ENCODE results near the gene EFCAB10. TPM values are rescaled to one million over a fixed set of nuclear protein-coding genes. Genes with fewer than 3 reads are reported as not detected.
A peak's percentile ranks its signal among the peaks of the same experiment; 100 is the strongest.
"Not testable (repeated sequence)": the region's sequence is repeated elsewhere in the genome, so short reads cannot be mapped to it uniquely, and the experiment has no call there.

Gene EFCAB10
- total RNA-seq, 1 donor from 2014 or later: not detected

- DNase-seq (ENCODE audit: low spot score): no peak
- intact Hi-C loops (cut with DNase I): no loop called here
- no peak for ATAC-seq
These were observed 19.6 kb upstream of the EFCAB10 start for GRCh38 chr7:105600720-105601550.

- intact Hi-C loops (cut with DNase I): no loop called here
- no peak for ATAC-seq
- no peak for DNase-seq (ENCODE audit: low spot score)
These were observed 18.3 kb upstream of the EFCAB10 start for GRCh38 chr7:105599551-105599950.

GRCh38 chr7:105599080-105599479, 17.8 kb upstream of the EFCAB10 start:
- ATAC-seq; intact Hi-C loops (cut with DNase I); DNase-seq (ENCODE audit: low spot score): not testable (repeated sequence)

GRCh38 chr7:105596866-105597265, 15.6 kb upstream of the EFCAB10 start:
- no peak for ATAC-seq
- DNase-seq (ENCODE audit: low spot score): no peak
- intact Hi-C loops (cut with DNase I): no loop called here

- intact Hi-C loops (cut with DNase I): no loop called here
- DNase-seq (ENCODE audit: low spot score) (no peak), ATAC-seq (no peak)
These were observed 12.7 kb upstream of the EFCAB10 start for GRCh38 chr7:105594034-105594433.

- ATAC-seq (no peak), DNase-seq (ENCODE audit: low spot score) (no peak)
- intact Hi-C loops (cut with DNase I): no loop called here
These were observed 10.2 kb upstream of the EFCAB10 start for GRCh38 chr7:105591522-105591921.

GRCh38 chr7:105590793-105591192, 9.5 kb upstream of the EFCAB10 start:
- intact Hi-C loops (cut with DNase I): no loop called here
- no peak for ATAC-seq
- no peak for DNase-seq (ENCODE audit: low spot score)

- ATAC-seq (peak; percentile 91), DNase-seq (ENCODE audit: low spot score) (no peak)
- intact Hi-C loops (cut with DNase I): no loop called here
These were observed 8.2 kb upstream of the EFCAB10 start for GRCh38 chr7:105589356-105590077.

GRCh38 chr7:105587909-105588635, 6.8 kb upstream of the EFCAB10 start:
- intact Hi-C loops (cut with DNase I): no loop called here
- ATAC-seq: no peak
- no peak for DNase-seq (ENCODE audit: low spot score)

- no peak for DNase-seq (ENCODE audit: low spot score)
- intact Hi-C loops (cut with DNase I): no loop called here
- no peak for ATAC-seq
These were observed 4.7 kb upstream of the EFCAB10 start for GRCh38 chr7:105585850-105586500.

GRCh38 chr7:105584165-105584564, 2.9 kb upstream of the EFCAB10 start:
- ATAC-seq (no peak), DNase-seq (ENCODE audit: low spot score) (no peak)
- intact Hi-C loops (cut with DNase I): no loop called here

GRCh38 chr7:105583061-105583460, 1.8 kb upstream of the EFCAB10 start:
- intact Hi-C loops (cut with DNase I): no loop called here
- ATAC-seq: no peak

GRCh38 chr7:105580022-105580740, 1.1 kb downstream of the EFCAB10 start:
- no peak for ATAC-seq
- DNase-seq (ENCODE audit: low spot score): no peak
- intact Hi-C loops (cut with DNase I): no loop called here

More at GRCh38 chr7:105583061-105583460, 1.8 kb upstream of the EFCAB10 start:
- no peak for DNase-seq (ENCODE audit: low spot score)

- DNase-seq (ENCODE audit: low spot score) (no peak), ATAC-seq (no peak)
- intact Hi-C loops (cut with DNase I): no loop called here
These were observed 2.8 kb downstream of the EFCAB10 start for GRCh38 chr7:105578496-105578895.

- ATAC-seq (no peak), DNase-seq (ENCODE audit: low spot score) (no peak)
- intact Hi-C loops (cut with DNase I): no loop called here
These were observed 4.0 kb downstream of the EFCAB10 start for GRCh38 chr7:105577251-105577650.

GRCh38 chr7:105571891-105572290, 9.4 kb downstream of the EFCAB10 start:
- DNase-seq (ENCODE audit: low spot score): no peak
- intact Hi-C loops (cut with DNase I): no loop called here
- no peak for ATAC-seq

- ATAC-seq: no peak
- DNase-seq (ENCODE audit: low spot score): no peak
These were observed 13.5 kb downstream of the EFCAB10 start for GRCh38 chr7:105567821-105568220.

GRCh38 chr7:105567024-105567423, 14.3 kb downstream of the EFCAB10 start:
- no peak for ATAC-seq

More at GRCh38 chr7:105567821-105568220, 13.5 kb downstream of the EFCAB10 start:
- intact Hi-C loops (cut with DNase I): no loop called here

GRCh38 chr7:105565190-105565589, 16.1 kb downstream of the EFCAB10 start:
- no peak for ATAC-seq
- DNase-seq (ENCODE audit: low spot score): no peak
- intact Hi-C loops (cut with DNase I): no loop called here

More at GRCh38 chr7:105567024-105567423, 14.3 kb downstream of the EFCAB10 start:
- no peak for DNase-seq (ENCODE audit: low spot score)
- intact Hi-C loops (cut with DNase I): no loop called here

Measured in sciatic nerve (tissue), 2 donors.